ENCODE results near the gene SNAI3.

- no peak for TF ChIP-seq CTCF (IDR thresholded peaks at IDR 0.05)
- TF ChIP-seq POLR2A (IDR thresholded peaks at IDR 0.05): no peak
- TF ChIP-seq POLR2AphosphoS5 (IDR thresholded peaks at IDR 0.05; ENCODE audit: insufficient read depth in 1 of 2, low read depth in 1 of 2): no peak
These were observed 19.5 kb upstream of the SNAI3 start for GRCh38 chr16:88705801-88706228.
